SK-N-SH (cell line): ENCODE results near the gene C9orf78. TPM values are rescaled to one million over a fixed set of nuclear protein-coding genes. Genes with fewer than 3 reads are reported as not detected.

Experiments
- CTCF ChIA-PET: fragments of 300-600, 350-600 bp; formaldehyde crosslinking; extraction: SDS; loops from one replicate; lab custom pipeline; 2021; lab: Yijun Ruan, JAX
- POLR2A ChIA-PET: fragments of 350-600 bp; sonication (Branson Sonifier 250); formaldehyde crosslinking; extraction: SDS; loops from one replicate; lab custom pipeline; 2020; ENCODE audit warnings: antibody characterized with exemption, inconsistent platforms; lab: Yijun Ruan, JAX
- DNase-seq: peaks from one replicate; pipeline ENCODE4 v3.0.0; 2012
- H2AFZ ChIP-seq: fragments of 200-600 bp; sonication (generic); 2 replicates; pipeline ENCODE4 v1.8.1; 2016; ENCODE audit warnings: antibody characterized with exemption, mild to moderate bottlenecking, low read depth
- H3F3A ChIP-seq: fragments of 200-600 bp; sonication (generic); replicated peaks from 2 replicates; pipeline ENCODE3; 2016; ENCODE audit warnings: antibody characterized with exemption, mild to moderate bottlenecking; ENCODE audit not compliant: insufficient read depth
- H3K27ac ChIP-seq, 2 experiments: fragments of 200-500 bp in 1 of 2; fragments of 200-600 bp in 1 of 2; sonication (Bioruptor generic) in 1 of 2; sonication (generic), shearing (Covaris generic) in 1 of 2; 2 replicates each; pipeline versions ENCODE4 v1.5.1 to v1.6.1; 2014 to 2016; ENCODE audit warnings: low read depth in 2 of 2, inconsistent platforms in 1 of 2, low read length in 1 of 2, mild to moderate bottlenecking in 1 of 2, mixed read lengths in 1 of 2
- H3K27me3 ChIP-seq: fragments of 200-600 bp; sonication (generic), shearing (Covaris generic); 2 replicates; pipeline ENCODE4 v1.6.1; 2016; ENCODE audit warnings: mixed run types; ENCODE audit not compliant: insufficient read depth
- H3K36me3 ChIP-seq, 2 experiments: fragments of 200-500 bp in 1 of 2; fragments of 200-600 bp in 1 of 2; sonication (Bioruptor generic) in 1 of 2; sonication (generic) in 1 of 2; replicated peaks in 1 of 2; 2 replicates each; pipeline versions ENCODE3 to v1.5.1; 2014 to 2016; ENCODE audit warnings: low read length in 1 of 2, mild to moderate bottlenecking in 1 of 2; ENCODE audit not compliant: insufficient read depth in 2 of 2, control insufficient read depth in 1 of 2
- H3K4me1 ChIP-seq, 2 experiments: fragments of 200-500 bp in 1 of 2; fragments of 200-600 bp in 1 of 2; sonication (Bioruptor generic) in 1 of 2; sonication (generic), shearing (Covaris generic) in 1 of 2; 2 replicates each; pipeline versions ENCODE4 v1.5.1 to v1.6.1; 2014 to 2016; ENCODE audit warnings: low read depth in 1 of 2, low read length in 1 of 2, mixed run types in 1 of 2; ENCODE audit not compliant: insufficient read depth in 2 of 2, control insufficient read depth in 1 of 2
- H3K4me2 ChIP-seq: fragments of 200-600 bp; sonication (generic), shearing (Covaris generic); 2 replicates; pipeline ENCODE4 v1.6.1; 2017; ENCODE audit warnings: mixed run types
- H3K4me3 ChIP-seq, 2 experiments: fragments of 200-500 bp in 1 of 2; fragments of 200-600 bp in 1 of 2; sonication (Bioruptor generic) in 1 of 2; sonication (generic), shearing (Covaris generic) in 1 of 2; 2 replicates each; pipeline versions ENCODE4 v1.5.1 to v1.8.1; 2014 to 2016; ENCODE audit warnings: low read depth in 2 of 2, inconsistent platforms in 1 of 2, low read length in 1 of 2, mild to moderate bottlenecking in 1 of 2, mixed read lengths in 1 of 2, moderate library complexity in 1 of 2
- H3K79me2 ChIP-seq: fragments of 200-600 bp; sonication (generic); 2 replicates; pipeline ENCODE4 v1.8.1; 2017; ENCODE audit warnings: mild to moderate bottlenecking; ENCODE audit not compliant: insufficient read depth
- H3K9ac ChIP-seq: fragments of 200-600 bp; sonication (generic); 2 replicates; pipeline ENCODE4 v1.6.1; 2017; ENCODE audit warnings: mixed run types
- H3K9me2 ChIP-seq: fragments of 200-600 bp; sonication (generic); 2 replicates; pipeline ENCODE4 v1.6.1; 2017; ENCODE audit warnings: mixed run types
- H3K9me3 ChIP-seq: fragments of 200-600 bp; sonication (generic); 2 replicates; pipeline ENCODE4 v1.6.1; 2017; ENCODE audit warnings: mixed run types, mild to moderate bottlenecking, moderate library complexity
- H4K20me1 ChIP-seq: fragments of 200-600 bp; sonication (generic); 2 replicates; pipeline ENCODE4 v1.6.1; 2017; ENCODE audit warnings: mild to moderate bottlenecking, mixed run types; ENCODE audit not compliant: insufficient read depth
- CTCF ChIP-seq: fragments of 200-600 bp; sonication (generic); IDR thresholded peaks from 2 replicates; pipeline ENCODE4 v1.6.1; 2017; ENCODE audit warnings: antibody characterized with exemption, mild to moderate bottlenecking, moderate library complexity
- ELF1 ChIP-seq: IDR thresholded peaks from 2 replicates; pipeline ENCODE4 v1.4.0; 2012
- EP300 ChIP-seq, 2 experiments: IDR thresholded peaks; 2 replicates each; pipeline versions ENCODE4 v1.4.0 to v1.6.1; 2012; ENCODE audit warnings: borderline replicate concordance in 1 of 2, low read depth in 1 of 2, low read length in 1 of 2
- EZH2phosphoT487 ChIP-seq: fragments of 200-600 bp; sonication (generic); IDR thresholded peaks from 2 replicates; pipeline ENCODE4 v1.6.1; 2017; ENCODE audit warnings: low read depth, mixed run types, mild to moderate bottlenecking, antibody characterized with exemption, moderate library complexity, borderline replicate concordance
- FOXJ3 ChIP-seq: sonication (generic); formaldehyde crosslinking; IDR thresholded peaks from 2 replicates; pipeline ENCODE4 v1.5.1; 2020; ENCODE audit warnings: mild to moderate bottlenecking, missing genetic modification reagents
- GABPA ChIP-seq: IDR thresholded peaks from 2 replicates; pipeline ENCODE4 v1.4.0; 2012; ENCODE audit warnings: low read depth, mild to moderate bottlenecking
- GATA2 ChIP-seq: sonication (generic); formaldehyde crosslinking; IDR thresholded peaks from 2 replicates; pipeline ENCODE4 v1.5.0; 2020; ENCODE audit warnings: mild to moderate bottlenecking, missing genetic modification reagents
- MAX ChIP-seq: IDR thresholded peaks from 2 replicates; pipeline ENCODE4 v1.4.0; 2012; ENCODE audit warnings: low read depth
- MEF2A ChIP-seq: IDR thresholded peaks from 2 replicates; pipeline ENCODE4 v1.4.0; 2012; ENCODE audit warnings: low read depth, borderline replicate concordance
- NFIC ChIP-seq: IDR thresholded peaks from 2 replicates; pipeline ENCODE4 v1.4.0; 2012; ENCODE audit warnings: borderline replicate concordance
- POLR2AphosphoS5 ChIP-seq: IDR thresholded peaks from 2 replicates; pipeline ENCODE4 v1.6.1; 2012; ENCODE audit warnings: low read depth, low read length
- RCOR1 ChIP-seq: fragments of 150-350 bp; IDR thresholded peaks from 2 replicates; pipeline ENCODE4 v1.6.1; 2017; ENCODE audit warnings: antibody characterized with exemption, low read length
- RFX5 ChIP-seq: IDR thresholded peaks from 2 replicates; pipeline ENCODE4 v1.6.1; 2012; ENCODE audit warnings: mild to moderate bottlenecking, improper control_type of control experiment, low read length
- SMC3 ChIP-seq: IDR thresholded peaks from 2 replicates; pipeline ENCODE4 v1.6.1; 2012; ENCODE audit warnings: low read depth, low read length, improper control_type of control experiment
- TAF1 ChIP-seq: IDR thresholded peaks from 2 replicates; pipeline ENCODE4 v1.6.1; 2012; ENCODE audit warnings: low read depth, mild to moderate bottlenecking, low read length, moderate library complexity, borderline replicate concordance
- USF1 ChIP-seq: IDR thresholded peaks from 2 replicates; pipeline ENCODE4 v1.4.0; 2012; ENCODE audit warnings: low read depth, borderline replicate concordance
- YY1 ChIP-seq: IDR thresholded peaks from 2 replicates; pipeline ENCODE4 v1.4.0; 2012; ENCODE audit warnings: low read depth, mild to moderate bottlenecking
- WGBS: methylation state at CpG from one replicate; pipeline ENCODE4 v1.1.6; 2017; ENCODE audit warnings: low lambda C conversion rate; 5-methylcytosine and 5-hydroxymethylcytosine counted together
- polyA plus RNA-seq, 3 experiments: library from polyadenylated mRNA; depleted of rRNA; stranded (reverse); fragments of >200 nt; gene quantifications; 2 replicates each; pipeline ENCODE4 v1.2.3, GENCODE V29; 2012

The C9orf78 gene
- polyA plus RNA-seq, 1 of the 3 experiments (the other 2 are of a cell fraction) = 59.2 TPM

GRCh38 chr9:129781131-129781530, 53.9 kb downstream of the C9orf78 start:
- WGBS = 71% methylated on average over 8 of the region's 8 CpGs
- Histone ChIP-seq H3K4me2 (no peak overlapping the region), H3K27ac (no peak overlapping the region), H3F3A (no peaks in the 10 kb centered on the region), H3K9ac (no peak overlapping the region), H3K9me2 (no peaks in the 10 kb centered on the region), H3K27me3 (no peaks in the 10 kb centered on the region), H3K79me2 (no peaks in the 10 kb centered on the region), H3K36me3 (no peaks in the 10 kb centered on the region), H3K4me1 (0 out of 4 replicates have a peak, but pooled peaks cover 0 to 6% of the 10 kb centered on the region in 2 experiments), H4K20me1 (no peaks in the 10 kb centered on the region), H2AFZ (no peak overlapping the region), H3K4me3 (no peak overlapping the region), H3K9me3 (no peaks in the 10 kb centered on the region)
- ChIA-PET CTCF (interaction anchor here (0.7 to 19.6 kb wide), 9 partner anchors 9 to 642 kb away, joined by 3 to 356 read pairs (median 4); partner anchors contain the start of gene ASB6), POLR2A (interaction anchor here (1.4 kb wide), 1 partner anchor 43 kb away, joined by 4 read pairs; no protein-coding TSS in a partner anchor)
- TF ChIP-seq CTCF (no peak), USF1 (no peak), MAX (no peak), TAF1 (no peak), POLR2AphosphoS5 (no peak), ELF1 (no peak), EP300 (IDR thresholded peaks at IDR 0.05; ENCODE audit: borderline replicate concordance in 1 of 2, low read depth in 1 of 2, low read length in 1 of 2) (no peak), NFIC (no peak), FOXJ3 (CRISPR knock-in tag) (no peak), MEF2A (no peak), EZH2phosphoT487 (no peak), GABPA (no peak), SMC3 (no peak), RCOR1 (no peak), GATA2 (no peak), RFX5 (no peak), YY1 (no peak)
- no peak for DNase-seq
